Cardiac atrium fibroblast (primary cell): ENCODE measurements around the gene CACYBP. TPM values are rescaled to one million over a fixed set of nuclear protein-coding genes. Genes with fewer than 3 reads are reported as not detected.

Experiments
- total RNA-seq: library from RNA; depleted of rRNA; stranded (reverse); fragments of >200 nt; gene quantifications from 2 replicates; pipeline ENCODE4 v1.2.3, GENCODE V29; 2015

CACYBP gene
- total RNA-seq = 59.8 and 68.4 TPM in 2 replicates

GRCh38 chr1:174999936-175000696 is at the start of gene CACYBP:
CACYBP (plus strand) TSS chr1:174999947; CDS start chr1:175000181, 234 bp downstream.

GRCh38 chr1:175023043-175023921 is 23.5 kb downstream of the CACYBP start, which contains the start of gene MRPS14:
MRPS14 (minus strand) TSS chr1:175023425; CDS start chr1:175023408, 17 bp downstream.

Other genes with a start within 250 kb of the CACYBP start
- 15.3 and 20.1 TPM in 2 replicates for gene MRPS14, start 23.5 kb downstream of the CACYBP start, total RNA-seq
- not detected in 2 replicates for gene TNN, start 67.9 kb downstream of the CACYBP start, total RNA-seq
- gene KIAA0040, start 192.8 kb downstream of the CACYBP start, total RNA-seq = 3.8 and 4.9 TPM in 2 replicates